COR-L47 (cell line): ENCODE results near the gene ADNP2.

ENCODE experiments used
- DNase-seq: peaks from one replicate; lab custom pipeline; 2025; lab: John Stamatoyannopoulos, UW

ADNP2 gene

GRCh38 chr18:80188643-80189530, 79.8 kb downstream of the ADNP2 start:
- DNase-seq = no peak

DNA sequence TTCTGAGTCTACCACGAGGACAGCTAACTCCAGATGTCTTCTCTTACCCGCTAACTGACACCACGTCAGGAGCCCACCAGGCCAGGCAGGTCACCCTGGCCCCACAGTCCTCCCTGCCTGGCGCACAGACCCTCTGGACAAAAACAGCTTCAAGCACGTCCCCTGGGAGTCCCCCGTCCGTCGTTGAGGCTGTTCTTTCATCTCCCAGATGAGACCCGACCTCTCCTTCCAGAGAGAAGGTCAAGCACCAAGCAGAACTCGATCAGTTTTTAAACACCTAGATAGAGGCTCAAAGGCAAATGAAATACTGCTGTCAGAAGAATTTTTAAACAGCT, 80.4 kb downstream of the ADNP2 start:
- no peak for DNase-seq
